ENCODE measurements around the gene KLK15.
A peak's percentile ranks its signal among the peaks of the same experiment; 100 is the strongest.
"Not testable (repeated sequence)": the region's sequence is repeated elsewhere in the genome, so short reads cannot be mapped to it uniquely, and the experiment has no call there.

KLK15 gene

GRCh38 chr19:50794876-50795663 lies 38.3 kb downstream of the KLK15 start:
- DNase-seq = peak; percentile 37

- peak; percentile 58 for DNase-seq
Measured at GRCh38 chr19:50794074-50794875, 39.1 kb downstream of the KLK15 start.

- no peak for DNase-seq
Measured at GRCh38 chr19:50793558-50794065, 39.8 kb downstream of the KLK15 start.

DNA sequence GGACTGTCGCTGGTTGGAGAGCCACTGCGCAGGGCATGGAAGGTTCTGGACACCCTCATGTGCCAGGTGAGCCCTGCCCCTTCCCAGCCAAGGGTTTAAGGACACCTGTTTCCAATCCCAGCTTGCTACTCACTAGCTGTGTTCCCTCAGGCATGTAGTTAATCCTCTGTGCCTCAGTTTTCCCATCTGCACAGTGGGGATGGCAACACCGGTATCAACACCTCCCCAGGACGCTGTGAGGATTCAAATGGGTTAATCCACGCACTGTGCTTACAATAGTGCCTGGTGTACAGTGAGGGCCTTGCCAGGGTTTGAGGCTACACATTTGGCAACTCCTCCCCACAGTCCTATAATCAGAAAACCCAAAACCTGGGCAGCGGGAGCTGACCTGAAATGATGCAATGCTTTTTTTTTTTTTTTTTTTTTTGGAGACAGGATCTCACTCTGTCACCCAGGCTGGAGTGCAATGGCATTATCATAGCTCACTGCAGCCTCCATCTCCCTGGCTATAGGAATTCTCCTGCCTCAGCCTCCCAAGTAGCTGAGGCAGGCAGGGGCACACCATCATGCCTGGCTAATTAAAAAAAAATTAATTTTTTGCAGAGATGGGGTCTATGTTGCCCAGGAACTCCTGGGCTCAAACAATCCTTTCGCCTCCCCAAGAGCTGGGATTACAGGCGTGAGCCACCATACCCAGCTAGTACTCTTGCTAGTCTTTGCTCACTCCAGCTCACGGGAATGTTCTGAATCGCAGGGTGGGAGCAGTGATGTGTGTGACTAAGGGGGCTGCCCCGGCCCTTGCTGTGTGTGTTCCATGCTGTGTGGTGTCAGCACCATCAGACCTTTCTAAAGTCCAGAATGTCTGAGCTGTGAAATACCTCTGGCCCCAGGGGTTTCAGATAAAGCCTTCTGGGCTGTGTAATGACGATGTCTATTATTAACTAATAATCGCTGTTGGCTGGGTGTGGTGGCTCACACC lies 40.8 kb downstream of the KLK15 start:
- no peak for DNase-seq

DNA sequence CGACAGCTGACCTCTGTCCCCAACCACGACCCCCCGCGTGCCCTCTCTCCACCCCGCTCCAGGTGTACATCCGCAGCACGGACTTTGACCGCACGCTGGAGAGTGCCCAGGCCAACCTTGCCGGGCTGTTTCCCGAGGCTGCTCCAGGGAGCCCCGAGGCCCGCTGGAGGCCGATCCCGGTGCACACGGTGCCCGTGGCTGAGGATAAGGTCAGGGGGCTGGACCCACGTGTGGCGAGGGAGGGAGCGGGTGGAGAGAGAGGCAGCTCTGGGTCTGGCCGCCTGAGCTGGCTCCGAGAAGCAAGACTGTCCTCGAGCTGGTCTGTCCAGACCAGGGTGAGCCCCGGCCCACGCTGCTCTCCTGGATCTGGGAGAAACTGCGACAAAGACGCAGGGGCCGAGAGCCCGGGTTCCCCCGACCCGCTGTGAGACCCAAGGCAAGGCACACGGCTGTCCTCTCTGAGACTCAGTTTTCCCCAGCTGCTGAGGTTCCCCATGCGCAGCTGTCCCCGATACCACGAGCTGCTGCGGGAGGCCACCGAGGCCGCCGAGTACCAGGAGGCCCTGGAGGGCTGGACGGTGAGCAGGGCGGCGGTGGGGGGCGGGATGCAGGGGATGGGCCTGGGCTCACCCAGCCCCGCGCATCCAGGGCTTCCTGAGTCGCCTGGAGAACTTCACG lies 41.6 kb downstream of the KLK15 start:
- no peak for DNase-seq

DNA sequence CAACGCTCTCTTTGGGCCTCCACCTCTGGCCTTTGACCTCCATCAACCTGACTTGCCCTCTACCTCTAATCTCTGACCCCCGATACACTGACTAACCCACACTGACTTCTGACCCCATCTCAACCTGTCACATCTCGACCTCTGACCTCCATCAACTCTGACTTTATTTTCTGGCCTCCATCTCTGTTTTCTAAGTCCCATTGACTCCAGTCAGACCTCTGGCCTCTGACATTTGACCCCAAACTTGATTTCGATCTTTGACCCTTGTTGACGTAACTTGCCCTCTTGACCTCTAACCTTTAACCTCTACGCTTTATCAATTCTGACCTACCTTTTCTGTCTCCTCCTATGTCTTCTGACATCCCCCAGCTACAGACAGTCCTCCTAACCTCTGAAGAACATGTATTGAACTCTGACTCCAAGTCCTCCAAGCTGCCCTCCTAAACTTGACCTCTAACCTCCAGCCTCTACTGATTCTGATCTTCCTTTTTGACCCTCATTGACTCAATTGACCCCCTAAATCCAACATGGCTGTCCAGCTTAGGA lies 42.4 kb downstream of the KLK15 start:
- no peak for DNase-seq

DNA sequence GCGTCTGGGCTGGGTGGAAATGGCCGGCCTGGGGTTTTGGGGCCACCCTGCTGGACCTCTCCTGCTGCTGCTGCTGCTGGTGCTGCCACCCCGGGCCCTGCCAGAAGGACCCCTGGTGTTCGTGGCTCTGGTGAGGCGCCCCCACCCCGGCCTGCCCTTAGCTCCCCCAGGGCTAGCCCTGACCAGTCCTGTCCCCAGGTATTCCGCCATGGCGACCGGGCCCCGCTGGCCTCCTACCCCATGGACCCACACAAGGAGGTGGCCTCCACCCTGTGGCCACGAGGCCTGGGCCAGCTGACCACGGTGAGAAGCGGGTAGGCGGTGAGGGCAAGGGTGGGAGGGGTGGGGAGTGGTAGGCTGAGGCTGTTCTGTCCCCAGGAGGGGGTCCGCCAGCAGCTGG lies 43.0 kb downstream of the KLK15 start, which contains the start of gene ACP4:
Gene ACP4 (plus strand): TSS at position 20 of the 400 bp plus-strand sequence. CDS start 0 bp downstream, at position 20.
- no peak for DNase-seq

DNA sequence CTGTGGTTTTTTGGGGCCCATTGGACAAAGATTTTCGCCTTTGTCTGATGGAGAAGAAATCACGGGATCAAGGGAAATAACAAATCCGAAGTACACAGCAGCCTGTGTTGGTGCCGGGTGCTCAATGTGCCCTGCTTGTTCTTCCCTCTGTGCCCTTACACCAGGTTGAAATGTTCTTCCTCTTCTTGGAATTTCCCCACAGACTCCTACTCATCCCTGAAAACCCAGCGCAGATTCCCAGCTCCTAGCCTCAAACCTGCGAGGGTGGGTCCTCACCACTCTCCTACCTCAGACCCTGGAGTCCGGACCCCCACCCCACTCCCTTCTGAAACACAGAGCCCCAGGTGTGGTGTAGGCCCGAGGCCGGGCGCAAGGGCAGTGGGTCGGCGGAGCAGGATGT lies 48.0 kb downstream of the KLK15 start:
- no peak for DNase-seq

- no peak for DNase-seq
Measured at GRCh38 chr19:50784710-50785109, 48.7 kb downstream of the KLK15 start.

GRCh38 chr19:50783848-50784152 lies 49.6 kb downstream of the KLK15 start:
- DNase-seq = not testable (repeated sequence)

- DNase-seq = no peak
Measured at GRCh38 chr19:50780753-50781435, 52.5 kb downstream of the KLK15 start.

DNA sequence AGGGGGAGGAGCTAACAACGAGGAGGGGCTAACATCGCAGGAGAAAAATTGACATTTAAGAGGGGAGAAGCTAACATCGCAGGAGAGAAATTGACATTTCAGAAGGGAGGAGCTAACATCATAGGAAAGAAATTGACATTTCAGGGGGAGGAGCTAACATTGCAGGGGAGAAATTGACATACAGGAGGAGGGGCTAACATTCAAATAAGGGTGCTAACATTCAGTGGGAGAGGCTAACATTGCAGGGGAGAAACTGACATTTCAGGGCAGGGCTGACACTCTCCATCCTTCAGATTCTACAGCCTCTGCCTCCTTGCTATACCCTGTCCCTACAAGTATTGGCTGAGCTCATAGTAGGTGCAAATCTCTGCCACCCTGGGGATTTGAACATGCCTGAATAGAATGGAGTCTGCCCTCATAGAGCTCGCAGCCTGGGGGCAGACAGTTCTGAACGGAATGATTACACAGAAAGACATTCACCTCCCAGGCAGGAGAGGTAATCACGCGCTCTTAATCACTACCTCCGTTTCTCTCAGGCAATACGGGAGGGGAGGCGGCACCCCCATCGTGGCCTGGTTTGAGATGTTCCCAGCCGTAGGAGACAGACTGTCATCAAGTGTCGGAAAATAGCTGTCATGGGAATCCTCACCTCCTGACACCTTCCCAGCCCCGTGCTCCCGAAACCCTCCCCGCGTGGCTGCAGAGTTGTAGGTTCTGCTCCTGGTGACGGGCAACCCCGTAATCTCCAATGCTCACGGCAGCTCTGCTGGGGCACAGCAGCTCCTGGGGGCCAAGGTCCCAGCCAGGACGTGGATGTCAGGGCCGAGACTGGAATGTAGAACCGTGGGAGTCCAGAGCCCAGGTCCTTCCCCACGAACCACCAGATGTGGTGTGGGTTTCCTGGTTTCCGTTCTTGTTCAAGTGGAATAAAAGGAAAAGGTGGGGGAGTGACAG lies 53.6 kb downstream of the KLK15 start:
- DNase-seq = no peak

- DNase-seq = no peak
Measured at GRCh38 chr19:50778906-50779430, 54.4 kb downstream of the KLK15 start.

DNA sequence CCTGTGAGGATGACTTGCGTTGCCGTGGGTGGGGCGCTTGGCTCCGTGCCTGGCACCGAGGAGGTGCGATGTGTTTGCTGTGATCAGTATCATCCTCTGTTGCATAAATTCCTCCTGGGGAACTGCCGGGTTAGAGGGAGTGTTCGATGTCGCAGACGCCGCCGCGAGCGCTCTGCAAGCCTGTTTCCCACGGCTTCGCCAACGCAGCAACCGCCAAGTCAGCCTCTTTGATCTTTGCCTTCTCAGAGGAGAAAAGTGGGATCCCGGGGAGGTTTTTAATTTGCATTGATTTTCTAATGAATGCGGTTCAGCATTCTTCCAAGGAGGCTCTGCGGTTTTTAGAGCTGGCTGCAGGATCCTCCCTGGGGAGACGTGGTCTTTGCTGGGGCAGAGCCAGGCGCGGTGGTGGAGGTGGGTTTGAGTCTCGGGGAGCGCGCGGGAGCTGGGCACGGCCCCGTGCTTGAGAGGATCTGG lies 55.5 kb downstream of the KLK15 start:
- peak; percentile 50 for DNase-seq

GRCh38 chr19:50777261-50777660 lies 56.1 kb downstream of the KLK15 start:
- DNase-seq = no peak

DNA sequence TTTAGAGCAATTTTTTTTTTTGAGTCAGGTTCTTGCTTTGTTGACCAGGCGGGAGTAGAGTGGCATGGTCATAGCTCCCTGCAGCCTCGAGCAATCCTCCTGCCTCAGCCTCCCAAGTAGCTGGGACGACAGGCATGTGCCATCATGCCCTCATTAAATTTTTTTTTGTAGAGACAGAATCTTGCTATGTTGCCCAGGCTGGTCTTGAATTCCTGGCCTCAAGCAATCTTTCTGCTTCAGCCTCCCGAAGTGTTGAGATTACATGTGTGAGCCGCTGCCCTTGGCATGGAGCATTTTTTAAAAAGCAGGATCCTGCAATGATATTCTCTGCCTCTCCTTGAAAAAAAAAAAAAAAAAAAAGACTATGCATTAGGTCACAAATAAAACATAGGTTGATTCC lies 57.2 kb downstream of the KLK15 start:
- no peak for DNase-seq
